ENCODE data around the gene DTNA. TPM values are rescaled to one million over a fixed set of nuclear protein-coding genes. Genes with fewer than 3 reads are reported as not detected.

The DTNA gene
- total RNA-seq, 1 donor: 22.0 TPM

GRCh38 chr18:34863702-34864101 is 153.6 kb downstream of the DTNA start:
- H3K4me3 ChIP-seq (ENCODE audit: low read depth, low read length): no peak overlapping the region
- no peak for TF ChIP-seq CTCF (IDR thresholded peaks at IDR 0.05; ENCODE audit: insufficient read depth, low read length)
- no peak for DNase-seq (ENCODE audit: low read depth)

DNA sequence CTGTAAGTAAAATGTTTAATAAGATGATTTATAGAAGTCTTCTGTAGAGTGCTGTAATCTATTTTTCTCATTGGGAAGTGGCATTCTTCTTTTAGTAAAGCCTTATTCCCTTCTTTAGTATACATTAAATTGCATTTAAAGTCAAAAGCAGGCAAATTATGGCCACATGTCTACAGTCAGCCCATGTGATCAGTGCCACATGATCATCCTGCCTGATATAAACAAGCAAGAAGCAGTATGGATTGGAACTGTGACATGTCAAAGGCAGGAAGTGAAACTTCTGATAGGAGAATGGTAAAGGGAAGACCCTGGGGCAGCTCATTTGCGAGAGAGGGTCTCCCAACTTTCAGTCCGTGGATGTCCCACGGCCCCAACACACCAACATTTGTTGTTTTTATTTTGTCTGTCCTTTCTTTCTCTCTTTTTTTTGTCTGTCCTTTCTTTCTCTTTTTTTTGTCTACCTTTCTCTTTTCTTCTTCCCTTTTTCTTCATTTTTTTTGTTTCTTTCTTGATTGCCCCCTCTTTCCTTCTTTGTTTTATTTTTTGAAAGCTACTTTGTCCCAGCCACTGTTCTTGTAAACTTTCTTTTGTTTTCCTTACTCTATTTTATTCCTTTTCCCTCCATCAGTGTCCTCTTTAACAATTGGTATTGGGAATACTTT is 154.9 kb downstream of the DTNA start:
- no peak overlapping the region for H3K4me3 ChIP-seq (ENCODE audit: low read depth, low read length)
- no peak for DNase-seq (ENCODE audit: low read depth)
- TF ChIP-seq CTCF (IDR thresholded peaks at IDR 0.05; ENCODE audit: insufficient read depth, low read length): no peak

GRCh38 chr18:34866310-34866709 is 156.2 kb downstream of the DTNA start:
- TF ChIP-seq CTCF (IDR thresholded peaks at IDR 0.05; ENCODE audit: insufficient read depth, low read length): no peak
- DNase-seq (ENCODE audit: low read depth): no peak
- H3K4me3 ChIP-seq (ENCODE audit: low read depth, low read length): no peak overlapping the region

DNA sequence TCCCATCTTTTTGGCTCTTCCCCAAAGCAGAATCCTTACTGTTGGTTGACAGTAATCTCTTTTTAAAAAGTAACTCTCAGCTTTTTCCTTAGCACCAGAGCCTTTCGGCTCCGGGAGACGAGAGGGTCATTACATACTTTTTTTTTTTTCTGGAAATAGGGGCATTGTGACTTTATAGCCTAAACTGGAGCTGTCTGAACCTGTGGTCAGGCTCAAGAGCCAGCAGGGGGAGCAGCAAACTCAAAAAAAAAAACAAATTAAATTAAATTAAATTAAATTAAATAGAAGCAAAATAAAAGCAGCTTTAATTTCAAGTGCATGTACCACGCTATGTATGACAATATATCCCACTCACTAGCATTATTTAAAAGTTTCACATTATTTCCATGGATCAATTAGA is 156.6 kb downstream of the DTNA start:
- H3K4me3 ChIP-seq (ENCODE audit: low read depth, low read length): no peak overlapping the region
- peak; percentile 33 for DNase-seq (ENCODE audit: low read depth)
- peak; percentile 67 for TF ChIP-seq CTCF (IDR thresholded peaks at IDR 0.05; ENCODE audit: insufficient read depth, low read length)

GRCh38 chr18:34867520-34867919 is 157.4 kb downstream of the DTNA start:
- no peak overlapping the region for H3K4me3 ChIP-seq (ENCODE audit: low read depth, low read length)
- TF ChIP-seq CTCF (IDR thresholded peaks at IDR 0.05; ENCODE audit: insufficient read depth, low read length): peak; percentile 22
- DNase-seq (ENCODE audit: low read depth): peak; percentile 32

- H3K4me3 ChIP-seq (ENCODE audit: low read depth, low read length): no peak overlapping the region
- DNase-seq (ENCODE audit: low read depth): no peak
- TF ChIP-seq CTCF (IDR thresholded peaks at IDR 0.05; ENCODE audit: insufficient read depth, low read length): no peak
These were observed 160.6 kb downstream of the DTNA start for GRCh38 chr18:34870555-34871310.

Data from fibroblast of the aortic adventitia (primary cell).